Natural killer cell (primary cell): ENCODE measurements around the gene GCG. TPM values are rescaled to one million over a fixed set of nuclear protein-coding genes. Genes with fewer than 3 reads are reported as not detected.

ENCODE experiments used
- ATAC-seq, 3 donors: fragments of 150-1000 bp in 2 of 3; fragments of 200-7000 bp in 1 of 3; cut with Tn5 transposase; 1 replicate in 1 of 3; 2 replicates in 2 of 3; pipeline ENCODE4 v1.10.0; 2021; ENCODE audit warnings: mild to moderate bottlenecking in 2 of 3, moderate library complexity in 2 of 3
- DNase-seq, 2 donors: peaks; one replicate each; pipeline versions ENCODE4 v3.0.0 to v3.0.0-alpha.2; 2013 to 2021; ENCODE audit warnings: mixed read lengths in 1 of 2
- H3K27ac ChIP-seq: one replicate; pipeline ENCODE4 v1.5.1; 2013; ENCODE audit warnings: mild to moderate bottlenecking, low read length
- H3K27me3 ChIP-seq: one replicate; pipeline ENCODE4 v1.6.1; 2013; ENCODE audit warnings: low read length; ENCODE audit not compliant: control insufficient read depth, insufficient read depth
- H3K36me3 ChIP-seq: one replicate; pipeline ENCODE4 v1.6.1; 2013; ENCODE audit warnings: low read length; ENCODE audit not compliant: control insufficient read depth, insufficient read depth
- H3K4me1 ChIP-seq: one replicate; pipeline ENCODE4 v1.6.1; 2013; ENCODE audit warnings: low read length; ENCODE audit not compliant: control insufficient read depth, insufficient read depth
- H3K4me3 ChIP-seq: one replicate; pipeline ENCODE4 v1.5.1; 2013; ENCODE audit warnings: low read length
- H3K9me3 ChIP-seq: one replicate; pipeline ENCODE4 v1.6.1; 2013; ENCODE audit warnings: low read length; ENCODE audit not compliant: control insufficient read depth, insufficient read depth
- H3K27ac Mint-ChIP-seq, 2 donors: one replicate each; pipeline ENCODE4 v1.8.0; 2022; ENCODE audit warnings: mild to moderate bottlenecking in 2 of 2, mixed read lengths in 2 of 2, moderate library complexity in 1 of 2
- H3K27me3 Mint-ChIP-seq, 2 donors: one replicate each; pipeline ENCODE4 v1.8.0; 2022; ENCODE audit warnings: low read depth in 2 of 2, mixed read lengths in 2 of 2
- H3K36me3 Mint-ChIP-seq: one replicate; pipeline ENCODE4 v1.8.0; 2022; ENCODE audit warnings: mixed read lengths
- H3K4me1 Mint-ChIP-seq, 2 donors: one replicate each; pipeline ENCODE4 v1.8.0; 2022; ENCODE audit warnings: mixed read lengths in 2 of 2
- H3K4me3 Mint-ChIP-seq: one replicate; pipeline ENCODE4 v1.8.0; 2022; ENCODE audit warnings: mild to moderate bottlenecking, moderate library complexity, mixed read lengths
- H3K9me3 Mint-ChIP-seq, 2 donors: one replicate each; pipeline ENCODE4 v1.8.0; 2022; ENCODE audit warnings: mixed read lengths in 2 of 2
- WGBS: methylation state at CpG from one replicate; pipeline ENCODE4 v1.1.7; 2013; ENCODE audit warnings: missing lambda C conversion rate; ENCODE audit not compliant: insufficient coverage; 5-methylcytosine and 5-hydroxymethylcytosine counted together
- intact Hi-C: fragments of 100-400 bp; cut with micrococcal nuclease; formaldehyde crosslinking; loops from one replicate; pipeline ENCODE4 v1.14.2; 2022
- total RNA-seq, 4 donors: library from RNA; stranded (reverse); fragments of 120-200 nt in 1 of 4; gene quantifications; one replicate each; pipeline versions ENCODE4 v1.2.3 to v1.2.4, GENCODE V29; 2013 to 2022
- TF ChIP-seq, protein P1 (sequence below): fragments of 200-600 bp; IDR thresholded peaks from one replicate; pipeline ENCODE4 v1.8.0; 2022; ENCODE audit warnings: antibody characterized with exemption

Gene GCG
- total RNA-seq, 3 donors from 2014 or later (not counting 1 experiment from before 2014, with no cell fraction given) = not detected

DNA sequence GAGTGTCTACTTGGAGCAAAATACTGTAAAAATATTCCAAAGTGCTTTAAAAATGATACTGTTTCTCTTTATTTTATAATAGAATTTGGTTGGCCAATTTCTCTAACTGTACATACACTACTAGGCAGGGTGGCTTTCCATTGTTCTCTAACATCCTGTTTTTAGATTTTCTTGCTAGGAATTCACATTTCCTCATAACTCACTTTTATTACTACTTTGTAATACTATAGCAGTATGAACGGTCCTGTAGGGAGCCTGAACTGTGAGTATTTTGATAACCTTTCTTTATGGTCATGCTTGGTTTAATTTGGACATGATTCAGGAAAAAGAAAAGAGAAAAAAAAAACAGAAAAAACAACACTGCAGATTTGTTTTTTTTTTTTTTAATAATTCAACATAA, 37.8 kb downstream of the GCG start:
- WGBS = no CpG with 5 or more reads among the region's 1 CpG
- Mint-ChIP-seq H3K27ac (no peak overlapping the region), H3K36me3 (no peaks in the 10 kb centered on the region), H3K27me3 (peaks cover 0 to 7% of the 10 kb centered on the region in 2 donors), H3K4me1 (no peaks in the 10 kb centered on the region), H3K4me3 (no peak overlapping the region), H3K9me3 (peaks cover 0 to 2% of the 10 kb centered on the region in 2 donors)
- H3K4me3 ChIP-seq = no peak overlapping the region
- H3K9me3 ChIP-seq = no peaks in the 10 kb centered on the region
- no peak overlapping the region for H3K27ac ChIP-seq
- intact Hi-C loops = no loop called here
- H3K4me1 ChIP-seq = no peaks in the 10 kb centered on the region
- H3K36me3 ChIP-seq = no peaks in the 10 kb centered on the region
- TF ChIP-seq, protein P1, sequence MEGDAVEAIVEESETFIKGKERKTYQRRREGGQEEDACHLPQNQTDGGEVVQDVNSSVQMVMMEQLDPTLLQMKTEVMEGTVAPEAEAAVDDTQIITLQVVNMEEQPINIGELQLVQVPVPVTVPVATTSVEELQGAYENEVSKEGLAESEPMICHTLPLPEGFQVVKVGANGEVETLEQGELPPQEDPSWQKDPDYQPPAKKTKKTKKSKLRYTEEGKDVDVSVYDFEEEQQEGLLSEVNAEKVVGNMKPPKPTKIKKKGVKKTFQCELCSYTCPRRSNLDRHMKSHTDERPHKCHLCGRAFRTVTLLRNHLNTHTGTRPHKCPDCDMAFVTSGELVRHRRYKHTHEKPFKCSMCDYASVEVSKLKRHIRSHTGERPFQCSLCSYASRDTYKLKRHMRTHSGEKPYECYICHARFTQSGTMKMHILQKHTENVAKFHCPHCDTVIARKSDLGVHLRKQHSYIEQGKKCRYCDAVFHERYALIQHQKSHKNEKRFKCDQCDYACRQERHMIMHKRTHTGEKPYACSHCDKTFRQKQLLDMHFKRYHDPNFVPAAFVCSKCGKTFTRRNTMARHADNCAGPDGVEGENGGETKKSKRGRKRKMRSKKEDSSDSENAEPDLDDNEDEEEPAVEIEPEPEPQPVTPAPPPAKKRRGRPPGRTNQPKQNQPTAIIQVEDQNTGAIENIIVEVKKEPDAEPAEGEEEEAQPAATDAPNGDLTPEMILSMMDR = no peak
- no peak for ATAC-seq
- no peaks in the 10 kb centered on the region for H3K27me3 ChIP-seq
- DNase-seq = no peak

DNA sequence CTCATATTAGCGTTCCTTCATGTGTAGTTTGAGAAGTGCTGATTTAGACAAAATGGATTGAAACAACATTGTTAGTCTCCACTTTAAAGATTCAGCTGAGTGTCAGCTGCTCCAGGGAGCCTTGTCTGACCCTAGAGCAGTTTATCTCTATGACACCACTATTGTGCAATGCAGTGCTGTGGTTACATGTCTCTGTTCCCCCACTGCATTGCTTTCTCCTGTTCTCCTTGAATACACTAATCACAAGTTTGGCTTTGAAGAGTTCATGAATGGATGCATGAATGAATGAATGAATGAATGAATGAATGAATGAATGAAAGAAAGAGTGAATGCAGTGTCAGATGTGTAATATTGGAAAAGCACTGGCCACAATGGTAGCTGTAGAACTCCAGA, 38.3 kb downstream of the GCG start:
- H3K36me3 Mint-ChIP-seq = no peaks in the 10 kb centered on the region
- H3K27me3 ChIP-seq = no peaks in the 10 kb centered on the region
- H3K4me3 Mint-ChIP-seq = no peak overlapping the region
- H3K36me3 ChIP-seq = no peaks in the 10 kb centered on the region
- intact Hi-C loops = no loop called here
- H3K4me1 Mint-ChIP-seq = no peaks in the 10 kb centered on the region
- no peaks in the 10 kb centered on the region for H3K4me1 ChIP-seq
- H3K27me3 Mint-ChIP-seq = peaks cover 2 to 7% of the 10 kb centered on the region in 2 donors
- H3K4me3 ChIP-seq = no peak overlapping the region
- H3K9me3 Mint-ChIP-seq = peaks cover 0 to 2% of the 10 kb centered on the region in 2 donors
- no peak overlapping the region for H3K27ac Mint-ChIP-seq
- ATAC-seq (no peak), DNase-seq (no peak)
- 75% methylated on average over 1 of the region's 1 CpG for WGBS
- no peak overlapping the region for H3K27ac ChIP-seq
- TF ChIP-seq, protein P1 = no peak
- no peaks in the 10 kb centered on the region for H3K9me3 ChIP-seq

DNA sequence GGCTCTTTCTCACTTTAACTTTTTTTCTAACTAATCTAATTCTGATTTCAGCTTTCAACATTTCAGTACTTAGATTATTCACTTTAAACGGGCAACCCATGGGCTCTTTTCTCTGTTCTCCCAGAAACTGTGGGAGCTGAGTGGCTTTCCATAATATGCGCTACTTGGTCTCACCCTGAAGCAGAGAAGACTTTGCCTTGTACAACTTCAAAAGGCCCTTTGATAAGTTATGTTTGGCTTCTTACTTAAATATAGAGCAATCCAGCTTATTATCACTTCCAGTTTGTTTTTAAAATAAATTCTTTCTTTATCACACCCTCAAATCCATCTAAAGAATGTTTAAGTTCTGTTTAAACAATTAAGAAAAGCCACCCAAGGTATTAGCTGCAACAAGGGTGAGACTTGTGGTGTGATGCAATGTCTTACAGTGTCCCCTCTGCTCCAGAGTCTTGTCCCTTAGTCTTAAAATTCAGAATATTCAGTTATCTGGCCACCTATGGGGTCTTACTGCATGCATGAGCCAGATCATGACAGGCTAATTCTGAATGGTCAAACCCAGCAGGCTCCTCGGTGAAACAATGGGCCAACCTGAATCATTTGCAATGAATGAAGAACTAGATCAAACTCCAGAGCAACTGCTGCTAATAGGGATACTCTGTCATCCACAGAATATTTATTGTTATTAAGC, 38.8 kb downstream of the GCG start:
- Histone ChIP-seq H3K27ac (no peak overlapping the region), H3K4me1 (no peaks in the 10 kb centered on the region), H3K27me3 (no peaks in the 10 kb centered on the region), H3K36me3 (no peaks in the 10 kb centered on the region), H3K9me3 (no peaks in the 10 kb centered on the region), H3K4me3 (no peak overlapping the region)
- ATAC-seq (no peak), DNase-seq (no peak)
- Mint-ChIP-seq H3K4me1 (no peaks in the 10 kb centered on the region), H3K27me3 (peaks cover 2 to 7% of the 10 kb centered on the region in 2 donors), H3K36me3 (no peaks in the 10 kb centered on the region), H3K27ac (no peak overlapping the region), H3K4me3 (no peak overlapping the region), H3K9me3 (peaks cover 0 to 2% of the 10 kb centered on the region in 2 donors)
- intact Hi-C loops = no loop called here
- TF ChIP-seq, protein P1 = no peak
- WGBS = 83% methylated on average over 3 of the region's 3 CpGs
